CD4-positive, alpha-beta T cell (primary cell): ENCODE data around the gene LY9. TPM values are rescaled to one million over a fixed set of nuclear protein-coding genes. Genes with fewer than 3 reads are reported as not detected.

Experiments
- ATAC-seq: fragments of 200-7000 bp; cut with Tn5 transposase; one replicate; pipeline ENCODE4 v1.10.0; 2022; ENCODE audit warnings: mild to moderate bottlenecking; ENCODE audit not compliant: poor library complexity
- CTCF ChIA-PET: fragments of 350-600 bp; sonication (Branson Sonifier 250); formaldehyde crosslinking; loops from one replicate; lab custom pipeline; 2021; ENCODE audit warnings: antibody characterized with exemption, inconsistent platforms; lab: Charles Lee
- POLR2A ChIA-PET: fragments of 350-600 bp; sonication (Branson Sonifier 250); formaldehyde crosslinking; loops from one replicate; lab custom pipeline; 2021; ENCODE audit warnings: antibody characterized with exemption, inconsistent platforms; lab: Charles Lee
- DNase-seq, 14 experiments: peaks; one replicate each; pipeline ENCODE4 v3.0.0-alpha.2; 2013 to 2020; ENCODE audit warnings: mixed read lengths in 2 of 14
- H3K27ac ChIP-seq, 2 donors: one replicate each; pipeline versions ENCODE4 v1.5.1 to v1.7.0; 2013; ENCODE audit warnings: low read length in 2 of 2, low read depth in 1 of 2, mild to moderate bottlenecking in 1 of 2
- H3K27me3 ChIP-seq, 2 experiments: 1 replicate in 1 of 2; 2 replicates in 1 of 2; pipeline versions ENCODE4 v1.6.1 to v1.7.0; 2013; ENCODE audit warnings: low read length in 2 of 2, control low read depth in 1 of 2, mild to moderate bottlenecking in 1 of 2, moderate library complexity in 1 of 2; ENCODE audit not compliant: insufficient read depth in 2 of 2, control insufficient read depth in 1 of 2
- H3K36me3 ChIP-seq: one replicate; pipeline ENCODE4 v1.6.1; 2013; ENCODE audit warnings: low read length, control low read depth; ENCODE audit not compliant: insufficient read depth
- H3K4me1 ChIP-seq: one replicate; pipeline ENCODE4 v1.6.1; 2013; ENCODE audit warnings: low read length, control low read depth; ENCODE audit not compliant: insufficient read depth
- H3K4me3 ChIP-seq: one replicate; pipeline ENCODE4 v1.5.1; 2013; ENCODE audit warnings: mild to moderate bottlenecking, low read length, moderate library complexity
- H3K9me3 ChIP-seq, 2 experiments: 1 replicate in 1 of 2; 2 replicates in 1 of 2; pipeline versions ENCODE4 v1.6.1 to v1.7.0; 2013; ENCODE audit warnings: low read length in 2 of 2, mild to moderate bottlenecking in 2 of 2, control low read depth in 1 of 2, moderate library complexity in 1 of 2; ENCODE audit not compliant: control insufficient read depth in 1 of 2, insufficient read depth in 1 of 2
- H3K27ac Mint-ChIP-seq: one replicate; pipeline ENCODE4 v1.8.0; 2020; ENCODE audit warnings: mixed read lengths
- H3K27me3 Mint-ChIP-seq: one replicate; pipeline ENCODE4 v1.8.0; 2021; ENCODE audit warnings: mixed read lengths
- H3K36me3 Mint-ChIP-seq: one replicate; pipeline ENCODE4 v1.8.0; 2021; ENCODE audit warnings: low read depth, mixed read lengths
- H3K4me1 Mint-ChIP-seq: one replicate; pipeline ENCODE4 v1.8.0; 2021; ENCODE audit warnings: low read depth, mixed read lengths
- H3K4me3 Mint-ChIP-seq: one replicate; pipeline ENCODE4 v1.8.0; 2020; ENCODE audit warnings: mild to moderate bottlenecking, mixed read lengths
- H3K9me3 Mint-ChIP-seq: one replicate; pipeline ENCODE4 v1.8.0; 2020; ENCODE audit warnings: mixed read lengths
- intact Hi-C, 2 experiments: fragments of 100-400 bp; cut with DNase I in 1 of 2; cut with micrococcal nuclease in 1 of 2; formaldehyde crosslinking; loops; one replicate each; pipeline versions ENCODE4 v1.15.1 to v1.9.0; 2023 to 2025; cut with DNase I, micrococcal nuclease
- total RNA-seq, 174 experiments: library from RNA in 2 of 174; stranded (reverse) in 2 of 174; gene quantifications; one replicate each; pipeline ENCODE4 v1.2.3 and lab custom pipeline; 2021 to 2026
- TF ChIP-seq, protein P1 (sequence below): fragments of 200-600 bp; IDR thresholded peaks from one replicate; pipeline ENCODE4 v1.8.0; 2022; ENCODE audit warnings: antibody characterized with exemption, mild to moderate bottlenecking

The LY9 gene
- total RNA-seq, 2 experiments from 2014 or later: 124 TPM

DNA sequence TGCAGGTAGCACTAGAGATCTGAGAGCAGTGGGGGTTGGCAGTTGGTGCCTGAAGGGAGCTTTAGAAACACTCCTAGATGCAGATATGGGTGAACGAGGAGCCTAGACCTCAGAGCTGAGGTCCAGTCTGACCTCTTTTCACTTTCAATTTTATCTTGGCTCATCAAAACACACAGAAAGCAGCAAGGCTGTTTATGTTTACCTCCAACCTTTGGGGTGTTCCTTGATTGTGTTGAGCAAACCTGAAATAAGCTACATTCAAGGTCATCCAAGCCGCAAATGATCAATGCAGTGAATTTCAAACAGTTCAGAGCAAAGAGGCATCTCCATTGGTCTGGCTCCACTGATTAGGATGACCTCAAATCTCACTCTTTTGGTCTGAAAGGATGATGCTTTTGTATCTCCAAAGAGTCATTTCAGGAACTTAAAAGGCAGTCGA is 1.3 kb downstream of the LY9 start:
- Mint-ChIP-seq H3K36me3 (peaks cover 59% of the 10 kb centered on the region), H3K4me3 (peak overlapping the region; percentile 97), H3K27ac (peak overlapping the region; percentile 92), H3K9me3 (no peaks in the 10 kb centered on the region), H3K27me3 (no peaks in the 10 kb centered on the region), H3K4me1 (peaks cover 70% of the 10 kb centered on the region)
- CTCF ChIA-PET: interaction anchor here (1.0 to 3.2 kb wide), 8 partner anchors 9 to 116 kb away, joined by 3 to 15 read pairs (median 4); no protein-coding TSS in a partner anchor
- POLR2A ChIA-PET: interaction anchor here (0.6 to 4.8 kb wide), 22 partner anchors 9 to 509 kb away, joined by 3 to 50 read pairs (median 5); partner anchors contain the start of gene CD48
- intact Hi-C loops: loop anchor here in 1 of 2 experiments (5.0 kb wide), 1 partner anchor 40 kb away; no protein-coding TSS in a partner anchor
- Histone ChIP-seq H3K9me3 (no peaks in the 10 kb centered on the region), H3K4me3 (peak overlapping the region; percentile 74), H3K27ac (peak overlapping the region; percentile 73 to 88), H3K36me3 (peaks cover 29% of the 10 kb centered on the region), H3K4me1 (peaks cover 46% of the 10 kb centered on the region), H3K27me3 (no peaks in the 10 kb centered on the region)
- ATAC-seq (no peak), DNase-seq (peak in 1 of 14 experiments; percentile 34)
- TF ChIP-seq, protein P1, sequence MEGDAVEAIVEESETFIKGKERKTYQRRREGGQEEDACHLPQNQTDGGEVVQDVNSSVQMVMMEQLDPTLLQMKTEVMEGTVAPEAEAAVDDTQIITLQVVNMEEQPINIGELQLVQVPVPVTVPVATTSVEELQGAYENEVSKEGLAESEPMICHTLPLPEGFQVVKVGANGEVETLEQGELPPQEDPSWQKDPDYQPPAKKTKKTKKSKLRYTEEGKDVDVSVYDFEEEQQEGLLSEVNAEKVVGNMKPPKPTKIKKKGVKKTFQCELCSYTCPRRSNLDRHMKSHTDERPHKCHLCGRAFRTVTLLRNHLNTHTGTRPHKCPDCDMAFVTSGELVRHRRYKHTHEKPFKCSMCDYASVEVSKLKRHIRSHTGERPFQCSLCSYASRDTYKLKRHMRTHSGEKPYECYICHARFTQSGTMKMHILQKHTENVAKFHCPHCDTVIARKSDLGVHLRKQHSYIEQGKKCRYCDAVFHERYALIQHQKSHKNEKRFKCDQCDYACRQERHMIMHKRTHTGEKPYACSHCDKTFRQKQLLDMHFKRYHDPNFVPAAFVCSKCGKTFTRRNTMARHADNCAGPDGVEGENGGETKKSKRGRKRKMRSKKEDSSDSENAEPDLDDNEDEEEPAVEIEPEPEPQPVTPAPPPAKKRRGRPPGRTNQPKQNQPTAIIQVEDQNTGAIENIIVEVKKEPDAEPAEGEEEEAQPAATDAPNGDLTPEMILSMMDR: no peak

DNA sequence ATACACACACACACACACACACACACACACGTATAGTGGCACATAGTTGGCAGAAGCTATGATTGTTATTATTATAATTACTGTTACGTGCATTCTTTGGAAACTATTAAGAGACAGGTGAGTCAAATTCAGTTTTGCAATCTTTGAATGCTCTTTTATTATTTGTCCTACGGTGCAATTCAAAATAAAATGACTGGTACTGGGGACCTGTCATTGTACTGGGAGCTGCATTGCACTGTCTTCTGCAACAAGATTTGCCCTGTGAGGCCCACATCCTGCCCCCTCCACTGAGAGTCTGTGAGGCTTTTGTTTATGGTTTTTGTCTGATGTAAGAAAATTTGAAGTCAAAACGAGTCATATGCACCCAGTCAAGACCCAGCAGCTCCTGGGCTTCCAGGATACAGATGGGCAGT is 1.9 kb downstream of the LY9 start:
- Histone ChIP-seq H3K36me3 (peaks cover 35% of the 10 kb centered on the region), H3K27ac (peak overlapping the region; percentile 61 to 88), H3K9me3 (no peaks in the 10 kb centered on the region), H3K4me3 (peak overlapping the region; percentile 74), H3K4me1 (peaks cover 50% of the 10 kb centered on the region), H3K27me3 (no peaks in the 10 kb centered on the region)
- TF ChIP-seq, protein P1: no peak
- ChIA-PET POLR2A (interaction anchor here (0.6 to 4.8 kb wide), 29 partner anchors 8 to 508 kb away, joined by 3 to 50 read pairs (median 4); partner anchors contain the start of gene CD48), CTCF (interaction anchor here (0.7 to 3.2 kb wide), 8 partner anchors 9 to 71 kb away, joined by 3 to 15 read pairs (median 4); no protein-coding TSS in a partner anchor)
- no peaks in the 10 kb centered on the region for H3K9me3 Mint-ChIP-seq
- peak overlapping the region; percentile 97 for H3K4me3 Mint-ChIP-seq
- peak overlapping the region; percentile 92 for H3K27ac Mint-ChIP-seq
- ATAC-seq: peak; percentile 49
- intact Hi-C loops: loop anchor here (2.0 to 5.0 kb wide), 3 partner anchors 15 to 39 kb away; no protein-coding TSS in a partner anchor
- H3K36me3 Mint-ChIP-seq: peaks cover 65% of the 10 kb centered on the region
- no peaks in the 10 kb centered on the region for H3K27me3 Mint-ChIP-seq
- peak; percentile 41 to 86 (median 62) for DNase-seq
- peaks cover 75% of the 10 kb centered on the region for H3K4me1 Mint-ChIP-seq

DNA sequence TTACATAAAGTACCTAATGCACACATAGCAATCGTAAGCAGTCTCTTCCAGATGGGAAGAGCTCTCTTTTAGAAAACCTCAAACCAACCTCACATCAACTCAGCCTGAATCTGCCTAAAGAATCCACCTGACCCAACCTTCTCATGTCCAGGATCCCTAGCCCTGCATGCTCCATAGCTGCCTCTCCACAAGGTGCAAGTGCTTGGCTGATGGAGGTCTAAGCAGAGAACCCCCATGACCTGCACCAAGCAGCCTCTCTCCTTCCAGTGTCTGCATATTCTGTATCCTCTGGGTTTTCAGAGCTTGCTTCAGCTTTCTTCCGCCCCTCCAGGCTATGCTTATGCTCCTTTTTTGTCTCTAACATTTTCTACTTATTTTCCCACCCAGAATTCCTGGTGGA is 2.5 kb downstream of the LY9 start:
- POLR2A ChIA-PET: interaction anchor here (0.6 to 4.8 kb wide), 24 partner anchors 9 to 246 kb away, joined by 3 to 50 read pairs (median 4); partner anchors contain the start of gene CD48
- peaks cover 70% of the 10 kb centered on the region for H3K36me3 Mint-ChIP-seq

More for the DNA sequence above, 2.5 kb downstream of the LY9 start:
- no peaks in the 10 kb centered on the region for H3K9me3 ChIP-seq
- H3K27me3 ChIP-seq: no peaks in the 10 kb centered on the region
- H3K27ac ChIP-seq: peak overlapping the region; percentile 61 to 88
- no peaks in the 10 kb centered on the region for H3K9me3 Mint-ChIP-seq
- CTCF ChIA-PET: interaction anchor here (0.7 to 3.2 kb wide), 7 partner anchors 8 to 36 kb away, joined by 3 to 15 read pairs (median 4); no protein-coding TSS in a partner anchor
- peaks cover 41% of the 10 kb centered on the region for H3K36me3 ChIP-seq
- peak overlapping the region; percentile 97 for H3K4me3 Mint-ChIP-seq
- peak overlapping the region; percentile 74 for H3K4me3 ChIP-seq
- H3K27me3 Mint-ChIP-seq: no peaks in the 10 kb centered on the region
- H3K27ac Mint-ChIP-seq: peak overlapping the region; percentile 92
- peaks cover 80% of the 10 kb centered on the region for H3K4me1 Mint-ChIP-seq
- intact Hi-C loops: loop anchor here (2.0 to 5.0 kb wide), 3 partner anchors 14 to 39 kb away; no protein-coding TSS in a partner anchor
- ATAC-seq (no peak), DNase-seq (no peak)
- H3K4me1 ChIP-seq: peaks cover 52% of the 10 kb centered on the region
- TF ChIP-seq, protein P1: no peak
